ENCODE measurements around the gene IL36A.

Gene IL36A

GRCh38 chr2:113009622-113010021 lies 4.4 kb downstream of the IL36A start:
- peak; percentile 31 for FAIRE-seq

DNA sequence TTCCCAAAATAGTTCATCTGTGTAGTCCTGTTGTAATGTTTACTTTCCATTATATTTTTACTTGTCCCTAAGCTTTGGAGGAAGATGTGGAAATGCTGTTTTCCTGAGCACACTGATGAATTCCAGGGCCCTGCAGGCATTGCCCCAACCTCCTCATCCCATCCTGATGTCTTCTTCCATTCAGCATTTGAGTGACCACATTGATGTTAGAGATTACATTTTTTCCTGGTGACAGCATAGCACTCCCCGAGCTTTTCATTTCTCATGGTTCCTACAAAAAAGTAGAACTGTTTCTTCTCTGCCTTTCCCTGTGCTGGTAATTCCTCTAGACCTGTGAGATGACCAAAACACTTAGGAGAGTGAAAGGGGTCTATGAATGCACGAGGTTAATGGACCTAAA lies 4.8 kb downstream of the IL36A start:
- FAIRE-seq, result no peak

DNA sequence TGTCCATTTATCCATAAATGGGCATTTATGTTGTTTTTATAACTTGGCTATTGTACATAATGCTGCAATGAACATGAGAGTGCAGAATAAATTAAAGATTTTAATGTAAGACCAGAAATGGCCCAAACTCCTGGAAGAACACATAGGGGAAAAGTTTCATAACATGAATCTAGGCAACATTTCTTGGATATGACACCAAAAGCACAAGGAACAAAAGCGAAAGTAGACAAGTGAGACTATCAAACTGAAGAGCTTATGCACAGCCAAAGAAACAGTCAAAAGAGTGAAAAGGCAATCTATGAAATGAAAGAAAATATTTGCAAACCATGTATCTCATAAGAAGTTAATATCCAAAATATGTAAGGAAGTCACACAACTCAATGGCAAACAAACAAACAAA lies 5.8 kb downstream of the IL36A start:
- no peak for FAIRE-seq

GRCh38 chr2:113012436-113013335 lies 7.4 kb downstream of the IL36A start:
- no peak for FAIRE-seq

DNA sequence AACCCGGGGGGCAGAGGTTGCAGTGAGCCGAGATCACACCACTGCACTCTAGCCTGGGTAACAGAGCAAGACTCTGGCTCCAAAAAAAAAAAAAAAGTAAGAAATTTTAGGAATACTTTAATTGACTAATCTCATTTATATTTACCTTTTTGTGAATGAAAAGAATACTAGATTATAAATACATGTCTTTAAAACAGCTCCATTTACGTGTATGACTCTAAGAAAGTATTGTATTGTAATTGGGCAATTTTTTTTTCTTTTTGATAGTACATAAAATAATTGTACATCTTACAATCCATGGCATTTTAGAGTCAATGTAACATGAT lies 8.0 kb downstream of the IL36A start:
- FAIRE-seq, result no peak

DNA sequence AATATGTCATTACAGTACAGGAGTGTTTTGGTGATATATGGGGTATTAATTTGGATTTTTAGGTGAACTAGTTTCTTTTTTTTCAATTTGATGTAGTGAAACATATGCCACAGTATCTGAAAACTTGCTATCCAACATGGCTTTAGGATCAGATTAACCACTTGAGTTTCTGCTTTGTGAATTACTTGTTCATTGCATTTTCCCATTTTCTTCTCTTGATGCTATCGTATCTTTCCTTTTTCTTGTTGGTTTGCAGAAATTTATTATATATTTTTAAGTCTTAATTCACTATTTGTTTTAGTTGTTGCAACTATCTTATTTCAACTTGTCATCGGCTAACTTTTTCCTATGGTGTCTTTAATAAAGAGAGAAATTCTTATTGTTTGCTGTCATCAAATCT lies 8.8 kb downstream of the IL36A start:
- no peak for FAIRE-seq

DNA sequence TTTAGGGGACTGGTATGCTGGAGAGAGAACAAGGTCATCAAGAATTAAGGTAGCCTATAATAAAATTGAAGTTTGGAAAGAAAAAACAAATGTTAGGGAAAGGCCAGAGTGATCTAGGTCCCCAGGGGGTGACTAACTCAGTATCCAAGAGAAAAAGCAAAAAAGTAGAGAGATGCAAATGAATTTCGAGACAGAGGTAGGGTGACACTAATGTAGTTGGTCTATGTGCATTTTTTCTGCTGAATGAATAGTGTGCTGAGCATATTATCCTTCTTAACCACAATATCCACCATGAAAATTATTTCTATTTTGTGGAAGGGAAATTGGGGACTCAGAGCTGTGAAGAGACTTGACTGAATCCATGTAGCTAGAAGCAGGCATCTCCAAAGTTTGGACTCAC lies 9.8 kb downstream of the IL36A start:
- no peak for FAIRE-seq

- no peak for FAIRE-seq
Observed at GRCh38 chr2:113015655-113016054, 10.4 kb downstream of the IL36A start.

GRCh38 chr2:113018509-113018908 lies 13.2 kb downstream of the IL36A start:
- no peak for FAIRE-seq

- no peak for FAIRE-seq
Observed at GRCh38 chr2:113021312-113021711, 16.1 kb downstream of the IL36A start.

GRCh38 chr2:113024764-113025163 lies 19.5 kb downstream of the IL36A start:
- FAIRE-seq, result no peak

DNA sequence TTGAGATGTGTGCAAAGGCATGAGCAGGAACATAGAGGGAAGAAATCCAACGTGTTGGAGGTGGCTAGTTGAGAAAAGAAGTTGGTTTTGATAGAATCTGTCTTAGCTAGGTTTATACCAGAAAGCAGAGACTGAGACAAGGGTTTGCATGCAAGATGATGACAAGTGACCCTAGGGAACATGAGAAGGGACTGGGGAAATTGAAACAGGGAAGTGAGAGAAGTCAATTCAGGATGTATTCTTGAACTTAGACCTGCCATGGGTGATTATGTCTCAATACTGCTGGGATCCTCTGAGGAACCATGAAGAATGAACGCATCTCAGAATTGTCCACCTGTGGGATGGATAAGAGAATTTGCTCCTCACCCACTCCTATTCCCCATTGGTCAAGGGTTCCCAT lies 20.5 kb downstream of the IL36A start:
- no peak for FAIRE-seq

GRCh38 chr2:113027691-113028090 lies 22.4 kb downstream of the IL36A start:
- no peak for FAIRE-seq

DNA sequence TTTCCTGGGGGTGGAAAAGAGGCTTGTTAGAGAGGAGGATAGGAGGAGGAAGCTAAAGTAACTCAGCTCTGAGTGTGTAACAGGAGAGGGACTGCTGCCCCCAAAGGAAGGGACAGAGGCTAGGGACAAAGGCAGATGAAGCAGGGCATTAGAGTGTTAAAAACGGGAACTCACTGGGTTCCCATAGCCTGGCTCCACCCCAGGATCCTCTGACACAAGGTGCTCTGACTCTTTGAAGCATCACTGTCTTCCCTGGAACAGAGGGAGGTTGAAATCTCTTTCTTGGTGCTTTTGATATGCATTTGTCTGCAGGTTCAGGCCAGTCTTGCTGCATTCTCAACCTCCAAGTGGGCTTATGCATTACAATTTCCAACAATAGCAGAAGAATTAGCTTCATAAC lies 22.9 kb downstream of the IL36A start:
- FAIRE-seq, result no peak

DNA sequence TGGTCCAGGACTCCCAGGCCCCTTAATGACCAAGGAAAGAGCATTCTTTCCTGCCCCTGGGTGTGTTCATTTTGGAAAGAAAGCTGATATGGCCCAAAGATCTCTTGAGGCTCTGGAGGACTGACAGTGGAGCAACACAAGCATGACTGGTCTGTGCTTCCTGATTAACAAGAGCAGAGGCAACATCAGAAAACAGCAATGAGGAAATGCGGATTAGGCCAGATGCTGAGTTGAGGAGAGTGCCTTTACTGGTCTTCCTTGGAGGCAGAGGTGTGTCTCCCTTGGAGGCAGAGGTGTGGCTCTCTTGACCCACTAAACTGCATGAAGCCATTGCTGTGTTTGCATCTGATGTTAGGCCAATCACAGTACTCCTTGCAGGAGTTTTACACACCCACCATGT lies 27.5 kb downstream of the IL36A start:
- no peak for FAIRE-seq

DNA sequence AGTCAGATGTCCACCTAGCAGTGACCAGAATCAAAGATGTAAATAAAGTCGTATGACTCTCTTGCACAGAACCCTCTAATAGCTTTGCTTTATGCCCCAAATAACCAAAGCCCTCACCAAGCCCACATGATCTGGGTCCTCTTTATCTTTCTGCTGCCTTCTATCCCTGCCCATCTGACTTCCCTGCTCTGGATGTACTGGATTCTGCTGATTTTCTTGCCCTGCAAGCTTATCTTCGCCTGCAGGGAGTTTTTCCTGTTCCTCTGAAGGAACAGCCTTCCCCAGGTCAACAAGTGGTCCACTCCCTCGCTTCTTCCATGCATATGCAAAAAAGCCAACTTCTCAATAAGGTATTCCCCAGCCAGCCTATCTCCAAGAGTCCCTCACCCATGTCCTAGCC lies 28.8 kb downstream of the IL36A start:
- FAIRE-seq, result no peak

DNA sequence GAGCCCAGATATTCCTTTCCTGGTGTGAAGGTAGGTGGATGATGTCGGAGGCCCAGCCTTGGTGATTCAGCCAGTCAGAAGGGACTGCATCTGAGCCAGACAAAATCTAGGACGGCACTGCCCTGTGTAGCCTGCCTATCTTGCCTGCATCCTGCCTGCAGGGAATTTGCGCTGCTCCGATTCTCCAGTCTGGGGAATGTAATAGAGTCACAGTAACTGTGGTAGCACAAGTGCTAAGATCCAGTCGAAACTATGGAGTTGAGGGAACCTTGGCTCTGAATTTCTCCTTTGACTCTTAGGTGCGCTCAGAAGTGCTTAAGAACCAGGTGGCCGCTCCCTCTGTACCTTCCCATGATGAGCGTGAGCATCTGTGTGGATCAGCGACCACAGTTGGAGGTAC lies 31.5 kb downstream of the IL36A start:
- FAIRE-seq, result no peak

- FAIRE-seq, result no peak
Observed at GRCh38 chr2:113038291-113038690, 33.0 kb downstream of the IL36A start.

DNA sequence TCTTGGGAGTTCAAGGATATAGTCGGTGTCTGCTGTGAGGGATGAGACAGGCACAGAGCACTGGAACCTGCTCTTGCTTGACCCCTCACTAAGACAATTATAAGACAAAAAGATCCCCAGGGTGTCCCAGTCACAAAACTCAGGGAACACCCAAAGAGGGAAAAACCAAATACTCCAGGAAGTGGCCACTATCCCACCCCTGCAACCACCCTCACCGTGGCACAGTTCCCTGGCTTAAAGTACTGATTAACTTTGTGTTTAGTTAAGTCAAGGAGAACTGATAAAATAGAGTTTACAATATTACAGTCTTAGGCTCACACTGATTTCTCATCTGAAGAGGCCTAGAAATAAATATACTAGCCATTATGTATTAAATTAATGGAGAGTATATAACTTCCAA lies 33.9 kb downstream of the IL36A start:
- no peak for FAIRE-seq

GRCh38 chr2:113039719-113040118 lies 34.5 kb downstream of the IL36A start:
- no peak for FAIRE-seq

DNA sequence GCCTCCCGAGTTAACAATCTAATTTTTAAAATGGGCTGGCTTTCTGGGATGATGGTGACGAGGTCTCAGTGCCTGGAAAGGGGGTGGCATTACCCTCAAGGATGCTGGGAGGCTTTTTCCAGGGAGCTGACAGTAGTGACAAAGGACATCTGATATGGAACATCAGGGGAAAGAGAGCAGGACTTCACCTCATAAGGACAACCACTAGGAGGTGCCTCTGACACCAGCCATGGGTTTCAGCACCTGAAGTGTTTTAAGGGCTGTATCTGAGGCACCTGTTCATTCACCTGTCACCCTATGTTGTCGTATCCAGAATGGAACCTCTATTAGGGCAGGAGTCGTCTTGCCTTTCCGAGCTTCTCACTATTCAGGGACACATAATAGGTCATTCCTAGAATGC lies 36.6 kb downstream of the IL36A start:
- FAIRE-seq, result no peak

DNA sequence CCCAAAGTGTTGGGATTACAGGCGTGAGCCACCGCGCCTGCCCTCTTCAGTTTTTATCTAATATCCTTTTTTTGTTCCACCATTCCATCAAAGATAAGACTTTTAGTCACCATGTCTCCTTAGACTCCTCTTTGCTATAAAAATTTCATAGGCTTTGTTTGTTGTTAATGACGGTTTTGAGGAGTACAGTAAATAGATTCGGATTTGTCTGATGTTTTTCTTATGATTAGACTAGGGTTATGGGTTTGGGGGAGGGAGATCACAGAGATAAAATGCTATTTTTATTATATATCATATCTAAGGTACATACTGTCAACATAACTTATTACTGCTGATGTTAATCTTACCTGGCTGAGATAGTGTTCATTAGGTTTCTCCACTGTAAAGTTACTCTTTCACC lies 41.2 kb downstream of the IL36A start:
- no peak for FAIRE-seq

DNA sequence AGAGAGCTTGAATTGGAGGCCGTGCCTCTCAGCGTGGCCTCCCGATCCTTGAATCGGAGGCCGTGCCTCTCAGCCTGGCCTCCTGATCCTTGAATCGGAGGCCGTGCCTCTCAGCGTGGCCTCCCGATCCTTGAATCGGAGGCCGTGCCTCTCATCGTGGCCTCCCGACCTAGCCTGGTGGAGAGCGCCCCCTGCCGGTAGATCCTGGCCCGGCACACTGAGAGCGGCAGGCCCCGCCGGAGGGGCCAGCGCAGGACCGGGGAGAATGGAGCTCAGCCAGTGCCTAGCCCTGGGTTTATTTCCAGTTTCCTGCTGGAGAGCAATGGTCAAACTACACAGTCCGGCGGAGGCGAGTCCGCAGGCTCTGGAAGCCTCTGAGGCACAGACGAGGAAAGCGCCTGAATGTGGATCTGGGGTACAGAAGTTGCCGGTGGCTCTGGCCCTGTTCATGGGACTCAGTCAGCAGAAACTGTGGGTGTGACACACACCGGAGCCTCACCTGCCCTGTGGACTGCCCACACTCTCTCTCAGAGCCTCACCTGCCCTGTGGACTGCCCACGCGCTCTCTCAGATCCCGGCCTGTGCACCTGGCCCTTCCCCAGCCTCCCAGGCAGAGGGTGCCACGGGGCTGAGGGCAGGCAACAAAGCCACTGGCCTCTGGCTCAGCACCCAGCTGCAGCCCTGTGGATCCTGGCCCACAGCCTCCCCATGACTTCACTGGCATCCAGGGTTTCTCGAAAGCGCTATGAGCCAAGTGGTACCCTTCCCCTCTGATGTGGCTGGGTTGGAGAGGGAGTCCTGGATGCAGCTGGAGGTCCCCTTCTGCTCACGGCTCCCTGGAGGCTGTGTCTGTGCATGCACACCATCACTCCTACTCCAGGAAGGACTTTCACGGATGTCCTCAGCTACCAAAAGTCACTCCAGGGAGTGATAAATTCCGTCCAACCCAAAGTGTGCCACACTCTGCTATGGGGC lies 45.9 kb downstream of the IL36A start:
- no peak for FAIRE-seq

- FAIRE-seq, result no peak
Observed at GRCh38 chr2:113052396-113052917, 47.2 kb downstream of the IL36A start, which contains the start of gene IL36B. IL36B (minus strand) TSS chr2:113052867.

Measured in endometrium (tissue), 2 donors.